ENCODE data around the gene OCA2.
"Not testable (repeated sequence)": the region's sequence is repeated elsewhere in the genome, so short reads cannot be mapped to it uniquely, and the experiment has no call there.

Gene OCA2

DNA sequence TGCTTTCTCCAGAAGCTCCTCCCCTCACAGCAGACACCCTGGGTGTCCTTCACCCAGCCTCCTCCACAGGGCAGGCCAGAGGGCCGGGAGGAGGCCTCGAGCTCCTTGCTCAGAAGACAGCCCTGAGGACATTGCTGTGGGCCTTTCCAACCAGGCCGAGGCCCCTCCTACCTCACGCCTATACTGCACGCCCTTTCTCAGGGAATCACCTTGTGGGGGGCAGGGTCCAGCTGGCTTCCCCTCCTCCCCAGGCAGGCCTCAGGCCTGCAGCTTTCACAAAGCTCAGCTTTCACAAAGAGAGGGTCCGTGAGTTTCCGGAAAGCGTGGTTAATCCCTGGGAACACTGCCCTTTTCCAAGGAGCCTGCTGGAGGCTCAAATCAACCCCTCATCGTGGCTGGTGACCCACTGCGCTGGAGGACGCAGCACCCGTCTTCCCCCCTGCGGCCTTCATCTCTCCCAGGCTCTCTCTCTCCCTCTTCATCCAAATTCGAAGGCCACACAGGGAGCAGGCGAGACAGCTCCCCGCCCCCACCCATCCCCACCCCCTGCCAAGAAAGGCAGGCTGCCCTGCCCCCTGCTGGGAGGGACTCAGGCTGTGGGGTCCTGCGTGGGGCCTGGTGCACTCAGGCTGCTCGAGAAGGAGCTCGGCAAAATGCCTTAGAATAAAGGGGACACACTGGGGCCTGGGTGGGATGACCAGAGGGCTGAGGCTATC lies 79.4 kb downstream of the OCA2 start:
- H3K4me3 Mint-ChIP-seq, result no peak overlapping the region
- H3K36me3 Mint-ChIP-seq, result no peaks in the 10 kb centered on the region
- no peaks in the 10 kb centered on the region for H3K4me1 Mint-ChIP-seq
- peaks cover 2% of the 10 kb centered on the region for H3K27me3 Mint-ChIP-seq
- no peak overlapping the region for H3K27ac Mint-ChIP-seq
- no peaks in the 10 kb centered on the region for H3K9me3 Mint-ChIP-seq

GRCh38 chr15:28018291-28019044 lies 80.6 kb downstream of the OCA2 start:
- H3K9me3 Mint-ChIP-seq, result no peaks in the 10 kb centered on the region
- H3K27ac Mint-ChIP-seq, result no peak overlapping the region
- no peaks in the 10 kb centered on the region for H3K27me3 Mint-ChIP-seq
- no peaks in the 10 kb centered on the region for H3K36me3 Mint-ChIP-seq
- no peaks in the 10 kb centered on the region for H3K4me1 Mint-ChIP-seq
- H3K4me3 Mint-ChIP-seq, result no peak overlapping the region

DNA sequence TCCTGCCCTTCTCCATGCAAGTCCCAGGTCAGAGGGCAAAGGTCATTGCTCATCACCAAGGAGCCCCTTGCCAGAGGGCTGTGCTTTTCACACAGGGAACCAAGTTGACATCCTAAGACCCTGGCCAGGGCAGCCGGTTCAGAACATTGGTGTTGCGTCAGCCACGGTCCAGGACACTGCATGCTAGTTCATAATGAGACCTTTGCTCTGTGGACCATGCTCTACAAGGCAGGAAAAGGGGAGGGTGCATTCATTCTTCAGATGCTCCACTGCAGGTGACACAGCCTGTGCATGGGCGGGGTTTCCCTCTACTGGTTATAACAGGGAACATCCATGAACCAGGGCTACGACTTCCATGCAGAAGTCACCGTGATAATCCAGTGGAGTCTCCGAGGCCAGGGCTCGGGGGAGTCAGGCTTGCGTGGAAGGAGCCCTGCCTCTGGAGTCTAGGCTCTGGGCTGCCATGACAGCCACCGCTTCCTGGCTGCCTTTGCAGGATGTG lies 81.6 kb downstream of the OCA2 start:
- Mint-ChIP-seq H3K27me3 (no peaks in the 10 kb centered on the region), H3K36me3 (no peaks in the 10 kb centered on the region), H3K27ac (no peak overlapping the region), H3K4me3 (no peak overlapping the region), H3K4me1 (no peaks in the 10 kb centered on the region), H3K9me3 (no peaks in the 10 kb centered on the region)

- H3K9me3 Mint-ChIP-seq, result no peaks in the 10 kb centered on the region
- H3K36me3 Mint-ChIP-seq, result no peaks in the 10 kb centered on the region
- no peaks in the 10 kb centered on the region for H3K27me3 Mint-ChIP-seq
- H3K4me3 Mint-ChIP-seq, result no peak overlapping the region
- H3K27ac Mint-ChIP-seq, result no peak overlapping the region
- H3K4me1 Mint-ChIP-seq, result no peaks in the 10 kb centered on the region
These were observed 83.3 kb downstream of the OCA2 start for GRCh38 chr15:28015855-28016254.

DNA sequence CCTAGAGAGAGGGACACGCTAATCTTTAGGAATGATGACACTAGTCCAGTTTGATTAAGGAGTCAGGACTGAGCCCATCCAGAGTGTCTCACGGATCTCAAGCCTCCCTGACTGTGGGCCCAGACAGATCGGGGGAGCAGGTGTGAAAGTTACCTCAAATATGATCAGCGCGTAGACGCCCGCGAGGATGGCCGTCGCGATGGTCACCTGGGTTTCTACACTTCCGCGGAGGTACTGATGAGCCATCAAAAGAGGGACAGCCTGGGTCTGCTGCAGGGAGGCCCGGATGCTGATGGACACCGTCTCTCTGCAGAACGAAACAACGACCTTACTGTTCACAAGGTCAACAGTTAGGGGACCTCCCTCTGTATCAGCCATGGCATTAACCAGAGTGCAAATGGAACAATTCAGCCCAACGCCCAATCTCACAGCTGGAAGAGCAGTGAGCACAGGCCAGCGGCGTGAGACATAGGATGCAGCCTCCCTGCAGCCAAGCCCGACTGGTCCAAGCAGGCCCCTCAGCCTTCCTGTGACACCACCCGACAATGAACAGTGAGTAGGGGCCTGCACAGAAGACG lies 84.4 kb downstream of the OCA2 start:
- Mint-ChIP-seq H3K4me1 (no peaks in the 10 kb centered on the region), H3K4me3 (no peak overlapping the region)

GRCh38 chr15:28013976-28014375 lies 85.1 kb downstream of the OCA2 start:
- no peaks in the 10 kb centered on the region for H3K36me3 Mint-ChIP-seq

More for the DNA sequence above, 84.4 kb downstream of the OCA2 start:
- Mint-ChIP-seq H3K36me3 (no peaks in the 10 kb centered on the region), H3K9me3 (no peaks in the 10 kb centered on the region), H3K27me3 (no peaks in the 10 kb centered on the region), H3K27ac (no peak overlapping the region)

GRCh38 chr15:28013480-28013879 lies 85.6 kb downstream of the OCA2 start:
- no peaks in the 10 kb centered on the region for H3K4me1 Mint-ChIP-seq

More at GRCh38 chr15:28013976-28014375, 85.1 kb downstream of the OCA2 start:
- Mint-ChIP-seq H3K4me1 (no peaks in the 10 kb centered on the region), H3K9me3 (no peaks in the 10 kb centered on the region), H3K27me3 (no peaks in the 10 kb centered on the region), H3K4me3 (no peak overlapping the region), H3K27ac (no peak overlapping the region)

DNA sequence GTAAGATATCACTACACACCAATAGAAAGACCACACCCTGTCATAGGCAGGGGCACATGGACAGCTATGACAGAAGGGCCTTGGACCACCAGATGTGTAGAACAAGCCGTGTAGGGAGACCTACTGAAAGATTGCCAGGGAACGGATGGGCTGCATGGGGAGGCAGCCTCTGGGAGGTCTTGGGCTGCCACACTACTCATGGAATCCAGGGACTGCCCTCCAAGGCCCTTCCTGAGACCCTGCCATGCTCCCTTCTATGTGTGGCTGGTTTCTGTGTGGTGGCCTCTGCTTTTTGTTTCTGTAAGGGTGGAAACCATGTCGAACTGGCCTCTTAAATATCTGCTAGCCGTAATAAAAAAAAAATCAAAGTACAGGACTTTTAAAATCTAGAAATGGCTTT lies 86.9 kb downstream of the OCA2 start:
- Mint-ChIP-seq H3K9me3 (no peaks in the 10 kb centered on the region), H3K27me3 (no peaks in the 10 kb centered on the region), H3K4me3 (no peak overlapping the region), H3K4me1 (no peaks in the 10 kb centered on the region), H3K27ac (no peak overlapping the region), H3K36me3 (no peaks in the 10 kb centered on the region)

More at GRCh38 chr15:28013480-28013879, 85.6 kb downstream of the OCA2 start:
- no peaks in the 10 kb centered on the region for H3K36me3 Mint-ChIP-seq
- H3K4me3 Mint-ChIP-seq, result no peak overlapping the region
- no peak overlapping the region for H3K27ac Mint-ChIP-seq
- no peaks in the 10 kb centered on the region for H3K27me3 Mint-ChIP-seq
- no peaks in the 10 kb centered on the region for H3K9me3 Mint-ChIP-seq

DNA sequence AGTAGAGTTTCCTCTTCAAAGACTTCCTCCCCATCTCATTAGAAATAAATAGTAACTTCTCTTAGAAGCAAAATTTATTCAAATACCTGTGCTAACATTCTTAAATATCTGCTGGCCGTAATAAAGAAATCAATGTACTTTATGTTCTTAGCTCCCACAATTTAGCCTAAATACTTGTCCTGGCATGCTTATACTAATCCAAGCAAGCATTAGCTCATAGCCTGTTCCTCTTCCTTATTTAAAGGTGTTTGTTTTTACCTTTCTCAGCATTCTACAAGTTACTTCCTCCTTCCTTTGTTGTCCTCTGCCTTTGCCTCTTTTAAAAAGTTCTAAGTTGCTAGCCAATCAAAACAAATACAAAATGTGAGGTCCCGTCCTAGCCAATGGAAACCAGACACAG lies 90.9 kb downstream of the OCA2 start:
- not testable (repeated sequence) for H3K4me3 Mint-ChIP-seq, H3K4me1 Mint-ChIP-seq, H3K36me3 Mint-ChIP-seq, H3K27ac Mint-ChIP-seq, H3K27me3 Mint-ChIP-seq, H3K9me3 Mint-ChIP-seq

- no peak overlapping the region for H3K4me3 Mint-ChIP-seq
- H3K27ac Mint-ChIP-seq, result no peak overlapping the region
- no peaks in the 10 kb centered on the region for H3K27me3 Mint-ChIP-seq
- no peaks in the 10 kb centered on the region for H3K9me3 Mint-ChIP-seq
- no peaks in the 10 kb centered on the region for H3K36me3 Mint-ChIP-seq
- H3K4me1 Mint-ChIP-seq, result no peaks in the 10 kb centered on the region
These were observed 92.8 kb downstream of the OCA2 start for GRCh38 chr15:28006116-28006905.

- no peaks in the 10 kb centered on the region for H3K4me1 Mint-ChIP-seq
- H3K27ac Mint-ChIP-seq, result no peak overlapping the region
- H3K9me3 Mint-ChIP-seq, result no peaks in the 10 kb centered on the region
- no peaks in the 10 kb centered on the region for H3K27me3 Mint-ChIP-seq
- no peak overlapping the region for H3K4me3 Mint-ChIP-seq
- no peaks in the 10 kb centered on the region for H3K36me3 Mint-ChIP-seq
These were observed 94.0 kb downstream of the OCA2 start for GRCh38 chr15:28005004-28005527.

- Mint-ChIP-seq H3K4me3 (no peak overlapping the region), H3K36me3 (no peaks in the 10 kb centered on the region), H3K27ac (no peak overlapping the region), H3K9me3 (no peaks in the 10 kb centered on the region), H3K4me1 (no peaks in the 10 kb centered on the region), H3K27me3 (no peaks in the 10 kb centered on the region)
These were observed 94.7 kb downstream of the OCA2 start for GRCh38 chr15:28004143-28005003.

DNA sequence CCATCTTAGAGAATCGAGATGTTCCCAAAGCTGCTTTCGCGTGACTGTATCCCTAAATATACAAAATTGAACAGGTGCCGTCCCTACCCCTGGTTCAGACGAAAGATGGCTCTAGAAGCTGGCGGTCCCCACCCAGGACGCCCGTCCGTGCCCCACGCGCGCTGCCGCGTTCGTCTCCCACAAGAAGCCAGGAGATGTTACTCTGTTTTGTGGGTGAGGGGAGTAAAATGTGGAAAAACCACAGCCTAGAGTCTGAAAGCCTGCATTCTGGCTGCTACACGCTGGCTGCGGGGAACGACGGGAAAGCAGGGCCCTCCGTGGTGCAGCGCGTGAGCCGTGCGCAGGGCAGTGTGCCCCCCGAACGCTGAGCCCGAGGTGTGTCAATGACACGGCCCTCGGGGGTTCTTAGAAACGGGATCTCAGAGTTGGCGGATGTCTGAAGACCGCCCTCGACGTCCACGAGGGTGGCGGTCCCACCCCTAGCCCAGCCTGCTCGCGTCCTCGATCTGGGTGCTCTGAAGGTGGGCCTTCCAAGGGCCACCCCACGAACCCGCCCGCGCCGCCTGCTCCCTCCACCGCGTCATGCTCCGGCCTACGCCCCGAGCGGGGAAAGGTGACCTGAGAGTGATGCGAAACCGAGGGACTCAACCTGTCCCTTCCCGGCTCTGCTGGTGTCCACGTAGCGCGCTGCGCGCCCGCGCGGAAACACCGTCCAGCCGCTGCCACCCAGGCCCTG lies 95.6 kb downstream of the OCA2 start:
- Mint-ChIP-seq H3K27ac (no peak overlapping the region), H3K4me1 (no peaks in the 10 kb centered on the region), H3K27me3 (peaks cover 1% of the 10 kb centered on the region), H3K4me3 (no peak overlapping the region), H3K9me3 (no peaks in the 10 kb centered on the region), H3K36me3 (no peaks in the 10 kb centered on the region)

GRCh38 chr15:28002867-28003266 lies 96.2 kb downstream of the OCA2 start:
- Mint-ChIP-seq H3K9me3 (no peaks in the 10 kb centered on the region), H3K27me3 (peaks cover 1% of the 10 kb centered on the region), H3K4me3 (no peak overlapping the region), H3K27ac (no peak overlapping the region), H3K36me3 (no peaks in the 10 kb centered on the region), H3K4me1 (no peaks in the 10 kb centered on the region)

All from activated naive CD4-positive, alpha-beta T cell treated with anti-CD3 and anti-CD28 coated beads, Interleukin-2, amount 50 U/mL, for 24 hours (primary cell).